Activated naive CD4-positive, alpha-beta T cell (primary cell): Measurements from ENCODE around the gene SH3RF3.

Experiments
- DNase-seq, 4 experiments: peaks; one replicate each; lab custom pipeline; 2025; lab: John Stamatoyannopoulos, UW

SH3RF3 gene

GRCh38 chr2:109454304-109454703, 325.3 kb downstream of the SH3RF3 start:
- DNase-seq = no peak

DNA sequence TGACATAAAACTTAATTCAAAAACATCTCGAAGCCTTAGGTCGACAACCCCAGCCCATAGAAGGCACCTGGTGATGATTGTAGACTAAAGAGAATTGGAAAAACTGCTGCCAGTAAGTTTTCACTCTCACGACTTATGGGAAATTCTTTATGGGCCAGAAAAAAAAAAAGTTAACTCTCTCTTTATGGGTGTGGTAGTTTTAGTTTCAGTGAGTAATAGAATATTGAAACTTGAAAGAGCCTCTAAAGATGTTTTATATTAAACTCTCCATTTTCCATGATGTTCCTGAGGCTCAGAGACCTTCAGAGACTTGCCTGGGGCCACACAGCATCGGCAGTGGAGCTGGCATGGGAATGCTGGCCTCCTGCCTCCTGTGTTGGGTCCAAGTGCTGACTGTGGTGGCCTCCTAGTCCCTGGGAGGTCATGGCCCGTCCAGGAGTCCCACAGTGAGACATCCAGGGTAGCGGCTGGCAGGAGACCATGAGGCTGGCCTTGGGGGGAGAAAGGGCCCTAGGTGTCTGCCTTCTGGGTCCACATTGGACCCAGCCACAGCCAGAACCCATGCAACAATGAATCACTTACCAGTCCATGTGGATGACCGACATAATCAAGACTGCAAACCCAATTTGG, 325.9 kb downstream of the SH3RF3 start:
- no peak for DNase-seq

GRCh38 chr2:109455731-109456691, 327.0 kb downstream of the SH3RF3 start:
- no peak for DNase-seq

- no peak for DNase-seq
Measured at GRCh38 chr2:109456776-109457175, 327.8 kb downstream of the SH3RF3 start.

- DNase-seq = no peak
Measured at GRCh38 chr2:109457366-109457765, 328.4 kb downstream of the SH3RF3 start.

GRCh38 chr2:109457794-109458193, 328.8 kb downstream of the SH3RF3 start:
- no peak for DNase-seq

DNA sequence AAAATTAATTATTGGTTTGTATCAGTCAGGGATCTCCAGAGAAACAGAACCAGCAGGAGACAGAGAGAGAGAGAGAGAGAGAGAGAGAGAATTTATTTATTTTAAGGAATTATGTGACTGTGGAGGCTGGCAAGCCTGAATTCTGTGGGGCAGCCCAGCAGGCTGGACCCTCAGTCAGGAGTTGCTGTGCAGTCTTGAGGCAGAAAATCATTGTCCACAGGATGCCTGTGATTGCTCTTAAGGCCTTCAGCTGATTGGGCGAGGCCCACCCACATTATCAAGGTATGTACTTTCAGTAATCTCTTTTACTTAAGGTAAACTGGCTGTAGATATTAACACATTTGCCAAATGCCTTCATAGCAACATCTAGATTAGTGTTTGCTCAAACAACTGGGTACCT, 329.5 kb downstream of the SH3RF3 start:
- no peak for DNase-seq

DNA sequence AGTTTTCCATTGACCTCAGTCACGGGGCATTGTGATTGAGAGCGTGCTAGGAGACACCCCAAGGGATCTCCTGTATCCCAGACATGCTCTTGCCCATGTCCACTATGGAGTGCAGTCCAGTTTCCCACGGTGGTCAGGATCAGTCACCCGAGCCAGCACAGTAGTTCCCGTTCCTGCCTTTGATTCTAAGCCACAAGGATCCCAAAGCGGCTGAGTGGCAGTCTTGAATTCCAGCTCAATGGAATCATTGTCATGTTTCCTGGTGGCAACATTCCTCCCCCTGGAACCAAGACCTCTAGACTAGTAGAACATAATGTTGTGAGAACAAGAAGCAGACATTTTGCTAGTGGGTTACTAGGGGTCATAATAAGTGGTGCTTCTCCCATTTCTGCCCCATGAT, 330.5 kb downstream of the SH3RF3 start:
- DNase-seq = no peak

- DNase-seq = no peak
Measured at GRCh38 chr2:109460553-109461324, 331.7 kb downstream of the SH3RF3 start.

- DNase-seq = no peak
Measured at GRCh38 chr2:109463236-109463635, 334.2 kb downstream of the SH3RF3 start.

DNA sequence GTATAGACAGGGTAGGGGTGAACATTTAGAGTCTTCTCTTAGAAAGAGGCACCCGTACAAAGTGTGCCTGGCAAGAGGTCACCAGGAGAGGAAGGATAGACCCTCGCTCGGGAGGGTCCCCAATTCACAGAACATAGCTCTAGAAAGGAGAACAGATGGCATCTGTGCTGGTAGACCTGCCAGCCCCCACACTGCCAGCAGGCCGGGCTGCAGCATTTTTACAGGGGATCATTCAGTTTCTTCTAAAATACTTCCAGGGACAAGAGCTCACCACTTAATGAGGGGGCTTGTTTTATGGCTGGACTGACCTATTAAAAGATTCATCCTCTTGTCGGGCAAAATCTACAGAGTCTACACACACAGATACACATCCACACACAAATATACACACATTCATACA, 334.9 kb downstream of the SH3RF3 start:
- no peak for DNase-seq

GRCh38 chr2:109466674-109467575, 337.9 kb downstream of the SH3RF3 start:
- DNase-seq = no peak

DNA sequence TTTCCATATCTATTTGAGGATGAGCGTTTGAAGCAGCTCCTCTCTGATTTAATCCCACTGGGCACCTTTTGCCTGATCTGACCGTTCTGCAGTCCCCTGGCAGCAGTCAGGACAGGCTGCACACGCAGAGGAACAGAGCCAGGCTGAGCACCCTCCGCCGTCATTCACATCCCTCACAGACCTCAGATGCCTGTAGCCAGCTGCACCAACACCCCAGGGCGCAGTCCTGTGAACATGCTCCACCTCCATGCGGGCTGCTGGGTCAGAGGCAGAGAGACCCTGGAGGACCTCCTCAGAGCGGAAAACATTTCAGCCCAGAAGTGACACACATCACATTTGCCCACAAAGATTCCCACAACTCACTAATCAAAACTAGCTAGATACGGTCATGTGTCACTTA, 338.7 kb downstream of the SH3RF3 start:
- no peak for DNase-seq

- DNase-seq = no peak
Measured at GRCh38 chr2:109468893-109469292, 339.9 kb downstream of the SH3RF3 start.

DNA sequence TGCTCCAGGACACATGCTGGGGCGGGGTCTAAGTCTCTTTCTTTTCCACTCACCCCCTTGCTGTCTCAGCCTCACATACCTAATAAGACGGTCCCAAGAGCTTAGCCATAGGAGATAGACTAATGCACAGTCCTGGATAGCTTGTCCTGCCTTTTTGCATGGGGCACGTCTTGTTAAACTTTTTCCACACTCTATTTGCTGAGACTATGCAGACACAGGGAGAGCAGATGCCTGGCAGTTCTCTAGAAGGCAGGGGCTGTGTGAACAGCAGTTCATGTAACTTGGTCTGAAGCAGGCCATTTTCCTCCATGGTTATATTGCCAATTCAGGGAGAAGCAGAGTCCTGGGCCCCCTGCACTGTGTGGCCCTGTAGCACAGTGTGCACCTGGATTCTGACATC, 342.7 kb downstream of the SH3RF3 start:
- DNase-seq = no peak

DNA sequence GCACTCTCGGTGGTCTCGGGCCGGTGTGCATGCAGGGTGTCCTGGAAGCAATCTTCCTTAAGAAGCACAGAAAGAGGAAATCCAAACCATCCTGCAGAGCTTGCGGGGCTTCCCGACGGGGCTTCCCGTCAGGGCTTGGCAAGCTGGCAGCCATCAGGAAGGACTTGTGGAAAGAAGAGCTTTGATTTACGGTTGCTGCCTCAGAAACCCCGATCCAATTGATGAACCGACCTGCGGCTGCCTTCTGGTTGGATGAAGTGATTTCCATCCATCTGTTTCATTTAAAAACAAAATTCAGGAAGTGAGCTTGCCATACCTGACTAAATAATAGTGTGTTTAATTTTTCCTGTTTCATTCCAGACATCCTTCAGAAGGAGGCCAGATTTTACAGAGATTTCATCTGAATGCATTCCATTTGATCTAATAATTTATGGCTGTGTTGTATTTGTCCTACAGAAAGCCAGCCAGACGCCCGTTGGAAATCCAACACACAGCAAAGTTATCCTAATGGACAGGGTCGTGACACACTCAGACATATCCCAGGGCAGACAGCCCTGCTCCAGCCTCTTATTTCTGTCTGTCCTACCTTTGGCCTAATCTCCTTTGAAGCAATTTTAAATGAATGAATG, 343.4 kb downstream of the SH3RF3 start:
- DNase-seq = no peak

DNA sequence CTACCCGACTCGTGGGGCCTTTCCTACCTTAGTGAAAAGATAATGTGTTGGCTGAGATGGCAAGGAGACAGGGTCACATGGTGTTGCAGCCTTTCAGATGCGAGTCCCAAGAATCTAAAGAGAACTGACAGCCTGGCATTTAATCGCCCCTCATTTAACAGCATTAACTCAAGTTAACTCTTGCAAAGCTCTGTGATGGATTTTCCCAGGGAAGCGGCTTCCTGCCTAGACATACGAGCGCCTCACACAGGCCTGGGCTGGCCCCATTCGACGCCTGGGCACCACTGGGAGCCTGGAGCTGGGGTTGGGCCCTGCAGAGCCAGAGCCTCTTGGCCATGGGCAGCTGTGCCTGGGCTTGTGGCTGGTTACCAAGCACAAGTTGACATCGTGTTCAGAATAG, 344.0 kb downstream of the SH3RF3 start:
- DNase-seq = no peak

DNA sequence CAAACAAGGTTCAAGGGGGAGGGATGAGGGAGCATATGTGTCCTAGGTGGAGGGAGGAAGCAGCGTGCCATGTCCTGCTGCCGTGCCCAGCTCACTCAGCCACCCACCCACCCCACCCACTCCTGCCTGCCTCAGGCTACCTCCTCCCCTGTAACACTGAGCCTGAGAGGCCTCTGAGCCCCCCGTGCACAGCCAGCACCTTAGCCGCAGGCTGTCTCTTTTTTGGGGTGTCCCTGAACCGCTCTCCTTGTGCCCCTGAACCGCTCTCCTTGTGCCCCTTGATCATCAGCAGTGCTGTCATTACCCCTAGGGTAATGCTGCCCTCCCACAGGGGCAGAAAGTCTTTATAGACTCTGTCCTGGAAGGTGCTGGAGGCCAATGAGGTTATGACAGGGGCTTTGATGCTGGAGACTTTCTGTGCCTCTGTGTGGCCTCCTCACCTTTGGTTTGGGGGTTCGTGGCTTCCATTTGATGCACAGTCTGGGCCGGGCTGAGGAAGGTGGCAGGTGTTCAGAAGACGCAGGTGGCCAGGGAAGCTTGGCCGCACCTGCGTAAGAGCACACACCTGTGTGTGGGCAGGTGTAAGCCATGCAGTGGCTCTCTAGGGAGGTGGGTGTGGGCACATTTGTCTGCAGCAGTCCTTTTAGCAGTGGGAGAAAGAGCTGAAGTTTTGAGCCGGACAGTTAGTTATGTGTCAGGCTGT, 344.8 kb downstream of the SH3RF3 start:
- no peak for DNase-seq

DNA sequence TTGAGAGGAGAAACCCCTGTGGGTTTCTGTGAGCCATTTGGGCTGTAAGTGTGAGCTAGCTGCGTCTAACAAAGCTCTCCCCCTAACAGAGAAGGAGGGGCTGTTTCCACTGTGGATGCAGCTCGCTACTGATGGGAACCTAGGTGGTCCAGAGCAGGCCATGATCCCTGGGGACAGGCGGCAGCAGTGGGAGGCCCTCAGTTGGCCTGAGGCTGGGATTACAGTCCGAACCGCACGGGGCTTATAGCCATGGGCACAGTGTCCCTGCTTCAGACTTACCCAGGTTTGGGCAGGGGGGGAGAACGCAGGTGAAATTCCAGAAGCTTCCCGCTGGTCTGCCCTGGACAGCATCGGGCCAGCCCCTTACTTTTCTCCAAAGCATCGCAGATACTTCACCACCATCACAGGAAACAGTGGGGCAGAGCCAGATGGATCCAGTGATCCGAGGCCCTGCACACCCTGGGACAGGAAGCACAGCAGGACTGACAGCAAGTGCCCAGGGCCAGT, 345.4 kb downstream of the SH3RF3 start:
- no peak for DNase-seq

DNA sequence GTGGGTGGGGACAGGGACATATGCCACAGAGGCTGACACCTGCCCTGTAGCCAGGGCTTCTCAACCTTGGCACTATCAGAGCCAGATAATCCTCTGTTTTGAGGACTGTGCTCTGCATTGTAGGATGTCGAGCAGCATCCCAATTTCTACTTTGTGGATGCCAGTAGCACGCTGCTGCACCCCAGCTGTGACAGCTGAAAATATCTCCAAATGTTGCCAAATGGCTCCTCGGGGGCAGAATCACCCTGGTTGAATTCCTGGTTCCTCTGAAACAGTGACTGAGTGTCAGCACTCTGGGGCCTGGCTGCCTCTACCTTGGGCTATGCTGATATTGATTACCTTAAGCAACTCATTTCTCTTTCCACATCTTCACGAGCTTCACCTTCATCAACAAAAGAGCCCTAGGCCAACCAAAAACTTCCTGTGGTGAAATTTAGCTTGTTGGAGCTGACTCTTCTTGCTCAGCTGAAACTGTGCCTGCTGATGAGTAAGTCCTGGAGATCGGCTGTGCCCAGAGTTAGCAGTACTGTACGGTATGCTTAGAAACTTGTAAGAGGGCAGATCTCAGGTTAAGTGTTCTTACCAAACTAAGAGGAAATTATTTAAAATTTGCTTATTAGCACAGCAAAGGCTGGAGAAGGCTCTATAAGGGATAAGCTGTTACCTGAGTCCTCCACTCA, 346.7 kb downstream of the SH3RF3 start:
- DNase-seq = no peak
